NCI-H128 (cell line): ENCODE results near the gene ZNF587B.
"Not testable (repeated sequence)": the region's sequence is repeated elsewhere in the genome, so short reads cannot be mapped to it uniquely, and the experiment has no call there.

Experiments
- DNase-seq: peaks from one replicate; lab custom pipeline; 2025; ENCODE audit not compliant: unreplicated experiment; lab: John Stamatoyannopoulos, UW

The ZNF587B gene

GRCh38 chr19:57869655-57870054 lies 39.6 kb downstream of the ZNF587B start:
- DNase-seq: not testable (repeated sequence)

GRCh38 chr19:57870225-57870624 lies 40.1 kb downstream of the ZNF587B start:
- DNase-seq: no peak

GRCh38 chr19:57872450-57872849 lies 42.4 kb downstream of the ZNF587B start:
- DNase-seq: no peak

GRCh38 chr19:57873883-57874799 lies 44.0 kb downstream of the ZNF587B start:
- not testable (repeated sequence) for DNase-seq

GRCh38 chr19:57886046-57886445 lies 55.9 kb downstream of the ZNF587B start:
- DNase-seq: no peak

GRCh38 chr19:57887195-57887941 lies 57.3 kb downstream of the ZNF587B start:
- no peak for DNase-seq

GRCh38 chr19:57888107-57888559 lies 58.0 kb downstream of the ZNF587B start:
- no peak for DNase-seq

GRCh38 chr19:57888560-57889231 lies 58.6 kb downstream of the ZNF587B start, which contains the start of gene ZNF814:
ZNF814 (minus strand) TSS chr19:57889037; CDS start chr19:57888802, 235 bp downstream.
- peak; percentile 51 for DNase-seq

- DNase-seq: not testable (repeated sequence)
Observed at GRCh38 chr19:57890706-57891105, 60.6 kb downstream of the ZNF587B start.
